GM12874 (cell line): Measurements from ENCODE around the gene TPGS2.

Source experiments
- TF ChIP-seq, protein P1 (sequence below): IDR thresholded peaks from 2 replicates; pipeline ENCODE4 v1.5.1; 2011; ENCODE audit warnings: low read depth, mild to moderate bottlenecking, control low read depth, low read length, moderate library complexity; ENCODE audit not compliant: insufficient read depth

The TPGS2 gene, protein sequence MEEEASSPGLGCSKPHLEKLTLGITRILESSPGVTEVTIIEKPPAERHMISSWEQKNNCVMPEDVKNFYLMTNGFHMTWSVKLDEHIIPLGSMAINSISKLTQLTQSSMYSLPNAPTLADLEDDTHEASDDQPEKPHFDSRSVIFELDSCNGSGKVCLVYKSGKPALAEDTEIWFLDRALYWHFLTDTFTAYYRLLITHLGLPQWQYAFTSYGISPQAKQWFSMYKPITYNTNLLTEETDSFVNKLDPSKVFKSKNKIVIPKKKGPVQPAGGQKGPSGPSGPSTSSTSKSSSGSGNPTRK

DNA sequence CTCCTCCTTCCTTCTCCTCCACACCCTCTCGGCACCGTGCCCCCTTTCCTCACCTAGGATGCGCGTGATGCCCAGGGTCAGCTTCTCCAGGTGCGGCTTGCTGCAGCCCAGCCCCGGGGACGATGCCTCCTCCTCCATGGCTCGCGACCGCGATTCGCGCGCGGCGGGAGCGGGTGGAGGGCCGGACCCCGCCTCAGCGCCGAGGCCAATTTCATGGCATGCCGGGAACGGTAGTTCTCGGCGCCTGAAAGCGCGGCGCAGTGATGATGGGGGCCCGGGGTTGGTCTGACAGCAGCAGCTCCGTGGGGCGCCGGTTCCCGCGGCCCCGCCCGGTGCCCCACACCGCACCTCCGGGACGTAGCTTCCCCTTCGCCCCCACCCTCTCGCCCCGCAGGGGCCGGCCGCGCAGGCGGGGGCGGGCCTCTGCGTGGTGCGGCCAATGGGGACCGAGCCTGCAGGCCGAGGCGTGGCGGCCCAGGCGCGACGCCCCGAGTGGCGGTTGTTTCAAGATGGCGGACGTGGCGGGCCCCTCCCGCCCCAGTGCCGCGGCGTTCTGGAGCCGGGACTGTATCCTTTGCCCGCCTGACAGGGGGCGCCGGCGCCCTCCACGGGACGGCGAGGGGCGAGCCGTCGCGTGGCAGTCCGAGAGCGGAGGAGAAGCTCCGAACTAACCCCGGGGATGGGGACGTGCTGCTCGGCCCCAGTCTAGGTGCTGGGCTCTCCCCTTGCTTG is at the start of gene TPGS2, which contains the start of gene KIAA1328:
Gene TPGS2 (minus strand): TSS at position 373 of the 732 bp plus-strand sequence. CDS start 235 bp downstream, at position 138.
Gene KIAA1328 (plus strand): TSS at position 498 of the 732 bp plus-strand sequence. CDS start 12 bp downstream, at position 510.
- TF ChIP-seq, protein P1, sequence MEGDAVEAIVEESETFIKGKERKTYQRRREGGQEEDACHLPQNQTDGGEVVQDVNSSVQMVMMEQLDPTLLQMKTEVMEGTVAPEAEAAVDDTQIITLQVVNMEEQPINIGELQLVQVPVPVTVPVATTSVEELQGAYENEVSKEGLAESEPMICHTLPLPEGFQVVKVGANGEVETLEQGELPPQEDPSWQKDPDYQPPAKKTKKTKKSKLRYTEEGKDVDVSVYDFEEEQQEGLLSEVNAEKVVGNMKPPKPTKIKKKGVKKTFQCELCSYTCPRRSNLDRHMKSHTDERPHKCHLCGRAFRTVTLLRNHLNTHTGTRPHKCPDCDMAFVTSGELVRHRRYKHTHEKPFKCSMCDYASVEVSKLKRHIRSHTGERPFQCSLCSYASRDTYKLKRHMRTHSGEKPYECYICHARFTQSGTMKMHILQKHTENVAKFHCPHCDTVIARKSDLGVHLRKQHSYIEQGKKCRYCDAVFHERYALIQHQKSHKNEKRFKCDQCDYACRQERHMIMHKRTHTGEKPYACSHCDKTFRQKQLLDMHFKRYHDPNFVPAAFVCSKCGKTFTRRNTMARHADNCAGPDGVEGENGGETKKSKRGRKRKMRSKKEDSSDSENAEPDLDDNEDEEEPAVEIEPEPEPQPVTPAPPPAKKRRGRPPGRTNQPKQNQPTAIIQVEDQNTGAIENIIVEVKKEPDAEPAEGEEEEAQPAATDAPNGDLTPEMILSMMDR, result peak; percentile 55

DNA sequence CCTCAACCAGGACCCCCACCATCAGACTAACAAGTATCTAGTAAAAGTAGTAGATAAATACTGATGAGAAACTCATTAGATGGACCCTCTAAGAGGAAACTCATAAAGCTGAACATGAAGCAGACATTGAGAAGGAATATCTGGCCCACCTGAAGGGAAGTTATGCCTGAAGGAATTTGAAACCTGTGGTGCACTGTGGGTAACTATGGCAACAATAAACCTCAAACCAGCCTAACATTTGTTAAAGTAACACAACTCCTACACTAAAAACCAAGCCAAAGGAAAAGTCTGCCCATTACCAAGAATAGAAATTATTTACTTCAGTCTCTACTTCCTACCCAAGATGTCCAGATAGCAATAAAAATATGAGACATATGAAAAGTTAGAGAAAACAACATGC is 43.5 kb upstream of the TPGS2 start:
- TF ChIP-seq, protein P1, result no peak

DNA sequence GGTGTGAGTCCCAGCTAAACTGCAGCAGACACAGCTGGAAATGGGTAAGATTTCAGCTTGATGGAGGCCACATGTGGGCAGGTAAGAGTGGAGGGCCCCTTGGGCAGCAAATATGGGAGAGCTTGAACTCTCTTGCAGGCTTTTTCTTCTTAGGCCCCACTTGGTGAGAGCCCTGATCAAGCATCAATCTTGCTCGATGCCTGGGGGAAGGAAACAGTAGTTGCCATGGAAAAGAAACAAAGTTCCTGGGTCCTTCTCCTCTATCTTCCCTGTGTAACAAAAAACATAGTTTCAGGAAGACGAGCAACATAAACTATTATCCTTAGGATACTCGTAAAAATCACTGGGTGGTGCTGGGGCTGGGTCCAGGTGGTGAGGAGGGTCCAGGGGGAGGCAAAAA is 43.0 kb upstream of the TPGS2 start:
- TF ChIP-seq, protein P1, result no peak

DNA sequence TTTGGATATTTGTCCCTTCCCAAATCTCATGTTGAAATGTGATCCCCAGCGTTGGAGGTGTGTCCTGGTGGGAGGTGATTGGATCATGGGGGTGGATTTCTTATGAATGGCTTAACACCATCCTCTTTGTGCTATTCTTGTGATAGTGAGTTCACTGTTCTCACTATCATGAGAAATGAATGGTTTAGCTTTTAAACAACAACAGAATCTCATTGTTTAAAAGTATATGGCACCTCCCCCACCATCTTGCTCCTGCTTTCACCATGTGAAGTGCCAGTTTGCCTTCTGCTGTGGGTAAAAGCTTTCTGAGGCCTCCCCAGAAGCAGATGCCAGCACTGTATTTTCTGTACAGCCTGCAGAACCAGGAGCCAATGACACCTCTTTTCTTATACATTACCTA is 38.3 kb upstream of the TPGS2 start:
- TF ChIP-seq, protein P1, result no peak

DNA sequence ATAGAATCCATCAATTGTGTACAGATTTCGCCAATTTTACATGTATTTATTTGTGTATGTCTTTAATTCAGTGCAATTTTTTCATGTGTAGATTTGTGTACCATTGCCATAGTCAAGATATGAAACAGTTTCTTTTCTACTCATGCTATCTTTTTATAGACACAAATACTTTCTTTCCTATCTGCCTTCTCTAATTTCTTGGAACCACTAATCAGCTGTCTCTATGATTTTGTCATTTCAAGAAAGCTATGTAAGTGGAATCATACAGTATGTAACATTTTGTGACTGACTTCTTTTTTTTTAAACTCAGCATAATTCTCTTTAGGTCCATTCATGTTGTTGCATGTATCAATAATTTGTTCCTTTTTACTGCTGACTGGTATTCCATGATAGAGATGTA is 33.4 kb upstream of the TPGS2 start:
- TF ChIP-seq, protein P1, result no peak

DNA sequence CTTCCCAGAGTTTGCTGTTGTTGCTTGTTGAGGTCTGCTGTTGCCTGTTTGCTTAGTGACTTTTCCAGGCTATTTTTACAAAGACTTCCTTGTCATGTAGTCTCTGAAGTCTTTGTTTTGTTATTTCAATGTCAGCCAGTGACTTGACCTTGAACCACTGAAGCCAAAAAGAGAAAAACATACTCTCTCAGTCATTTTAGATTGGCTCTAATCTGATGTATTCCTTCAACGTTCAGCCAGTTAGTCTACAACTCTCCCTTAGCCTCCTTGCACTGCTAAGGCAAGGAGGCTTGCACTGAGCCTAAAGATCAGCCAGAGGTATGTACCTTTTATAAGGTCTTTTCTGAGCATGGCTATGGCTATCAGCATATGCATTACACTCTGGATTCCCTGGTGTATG is 28.0 kb upstream of the TPGS2 start:
- TF ChIP-seq, protein P1, result no peak

DNA sequence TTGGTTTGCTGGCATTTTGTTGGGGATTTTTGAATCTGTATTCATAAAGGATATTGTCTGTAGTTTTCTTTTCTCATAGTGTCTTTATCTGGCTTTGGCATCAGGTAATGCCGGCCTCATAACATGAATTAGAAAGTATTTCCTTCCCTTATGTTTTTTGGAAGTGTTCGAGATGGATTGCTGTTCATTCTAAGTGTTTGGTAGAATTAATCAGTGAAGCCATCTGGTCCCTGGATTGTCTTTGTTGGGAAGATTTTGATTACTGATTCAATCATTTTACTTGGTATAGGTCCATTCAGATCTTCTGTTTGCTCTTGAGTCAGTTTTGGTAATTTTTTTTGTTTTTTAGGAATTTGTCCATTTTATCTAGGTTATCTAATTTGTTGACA is 22.4 kb upstream of the TPGS2 start:
- TF ChIP-seq, protein P1, result no peak
